HG03378 (cell line): ENCODE data around the gene PLCL1.

Experiments used
- ATAC-seq: cut with Tn5 transposase; IDR thresholded peaks from one replicate; pipeline ENCODE4 v1.9.1; 2021; ENCODE audit warnings: mild to moderate bottlenecking, moderate library complexity; ENCODE audit not compliant: unreplicated experiment

PLCL1 gene

DNA sequence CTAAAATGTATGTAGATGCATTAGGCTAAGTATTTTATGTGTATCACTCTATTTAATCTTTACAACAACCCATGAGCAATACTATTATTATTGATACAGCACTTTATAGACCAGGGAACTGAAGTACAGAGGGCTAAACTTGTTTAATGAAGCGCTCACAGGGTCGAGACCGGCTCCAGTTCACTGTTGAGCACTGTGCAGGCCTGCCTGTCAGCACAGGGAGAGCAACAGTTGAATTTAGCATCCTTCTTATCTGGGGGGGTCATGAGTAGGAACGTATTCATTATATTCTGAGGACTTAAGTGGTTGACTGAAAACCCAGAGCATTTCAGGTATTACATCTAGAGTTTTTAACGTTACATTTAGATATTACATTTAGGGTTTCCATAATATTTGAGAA is 120.1 kb downstream of the PLCL1 start:
- no peak for ATAC-seq

DNA sequence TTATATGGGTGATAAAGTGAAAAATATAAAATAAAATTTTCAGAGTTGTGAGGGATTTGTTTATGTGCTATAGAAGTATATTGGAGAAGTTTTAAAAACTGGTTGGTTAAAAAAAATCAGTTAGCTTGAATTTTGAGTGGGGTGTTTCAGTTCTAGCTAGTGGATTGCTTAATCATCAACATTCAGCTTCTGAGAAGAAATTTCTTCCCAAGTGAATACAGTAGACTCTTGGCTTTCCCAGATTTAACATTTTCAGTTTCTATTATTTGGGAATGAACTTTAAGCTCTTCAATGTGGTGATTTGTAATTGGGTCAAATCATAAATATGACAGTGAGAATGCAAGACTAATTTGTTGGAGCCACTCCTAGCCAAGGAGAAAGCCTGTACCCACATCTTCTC is 120.8 kb downstream of the PLCL1 start:
- no peak for ATAC-seq

GRCh38 chr2:197925976-197926375 is 121.6 kb downstream of the PLCL1 start:
- ATAC-seq: no peak

DNA sequence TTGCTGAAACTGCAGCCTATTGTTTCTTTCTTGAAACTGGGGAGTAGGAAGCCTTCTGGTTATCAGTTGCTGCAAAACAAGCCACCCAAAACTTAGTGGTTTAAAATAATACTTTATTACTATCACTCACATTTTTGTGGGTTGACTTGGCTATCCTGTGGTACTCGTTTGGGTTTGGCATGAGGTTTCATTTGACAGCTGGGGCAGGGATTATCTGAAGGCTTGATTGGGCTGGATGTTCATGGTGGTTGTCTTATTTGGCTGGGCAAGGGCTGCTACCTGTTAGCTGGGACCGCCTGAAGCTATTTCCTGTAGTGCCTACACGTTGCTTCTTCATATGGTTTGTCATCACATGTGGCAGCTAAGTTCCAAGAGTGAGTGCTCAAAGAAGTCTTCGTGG is 122.3 kb downstream of the PLCL1 start:
- ATAC-seq: no peak

DNA sequence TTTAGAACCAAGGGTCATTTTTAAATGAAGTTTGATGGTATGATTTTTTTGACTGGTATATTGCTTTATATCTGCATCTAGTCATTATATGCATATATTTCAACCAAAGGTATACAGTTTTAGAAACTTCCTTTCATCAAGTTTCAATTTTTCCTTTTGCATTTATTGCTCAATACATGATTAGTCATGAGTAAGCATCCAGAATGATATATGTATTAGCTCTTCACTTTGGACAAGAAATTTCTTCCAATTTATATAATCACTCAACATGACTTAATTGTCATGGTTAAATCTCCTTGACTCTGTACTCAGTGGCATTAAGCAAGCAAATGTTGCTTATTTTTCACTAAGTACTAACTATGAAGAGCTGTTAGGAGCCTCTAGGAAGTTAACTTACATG is 123.6 kb downstream of the PLCL1 start:
- ATAC-seq: no peak

DNA sequence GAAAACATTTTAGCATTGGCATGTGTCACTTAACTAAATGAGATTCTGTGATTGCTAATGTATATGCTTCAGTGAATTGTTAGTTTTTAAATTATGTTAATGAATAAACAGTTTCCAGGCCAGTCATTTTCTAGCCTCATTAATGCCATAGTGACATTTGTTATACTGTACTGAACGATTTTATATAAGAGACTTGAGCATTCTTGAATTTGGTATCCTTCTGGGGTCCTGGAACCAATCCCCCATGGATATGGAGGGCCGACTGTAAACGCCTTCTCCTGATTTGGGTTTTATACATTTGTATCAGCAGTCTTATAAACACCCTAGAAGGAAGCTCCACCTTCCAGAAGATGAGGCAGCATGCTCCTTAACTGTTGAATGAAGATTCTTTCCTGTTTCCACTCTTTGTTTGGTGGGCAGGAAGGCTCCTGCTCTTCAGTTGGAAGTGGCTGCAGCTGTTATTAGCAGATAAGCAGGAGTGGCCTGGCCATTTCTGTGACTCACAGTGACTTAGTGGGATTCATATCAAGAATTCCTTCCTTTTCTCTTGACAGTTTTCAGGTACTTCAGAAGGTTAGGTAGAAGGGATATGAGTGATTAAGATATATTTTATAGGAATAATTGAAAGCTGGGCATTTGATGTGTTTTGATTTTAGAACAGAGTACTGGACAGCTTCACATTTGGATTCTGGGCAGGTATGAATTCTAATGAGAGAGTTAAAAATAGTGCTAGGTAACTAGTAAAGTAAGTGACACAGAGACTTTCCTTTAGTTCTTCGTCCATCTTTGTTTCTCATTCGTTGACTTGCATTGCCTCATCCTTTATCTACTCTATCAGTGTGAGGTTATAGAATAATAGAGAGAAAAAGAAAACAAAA is 124.9 kb downstream of the PLCL1 start:
- no peak for ATAC-seq

DNA sequence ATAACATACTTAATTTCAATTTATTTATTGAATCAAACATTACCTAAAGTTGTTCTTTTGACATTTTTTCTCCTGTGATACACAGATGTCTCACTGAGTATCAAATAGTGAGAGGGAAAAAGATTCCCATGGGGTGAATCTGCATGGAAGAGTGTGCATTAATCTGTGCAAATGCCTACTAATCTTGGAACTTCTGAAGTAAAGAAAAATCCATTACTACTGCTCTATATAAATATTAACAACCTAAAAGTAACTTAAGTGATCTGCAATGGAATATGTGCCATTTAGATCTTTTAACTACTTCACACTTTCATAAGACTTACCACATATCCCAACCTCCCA is 125.5 kb downstream of the PLCL1 start:
- no peak for ATAC-seq

DNA sequence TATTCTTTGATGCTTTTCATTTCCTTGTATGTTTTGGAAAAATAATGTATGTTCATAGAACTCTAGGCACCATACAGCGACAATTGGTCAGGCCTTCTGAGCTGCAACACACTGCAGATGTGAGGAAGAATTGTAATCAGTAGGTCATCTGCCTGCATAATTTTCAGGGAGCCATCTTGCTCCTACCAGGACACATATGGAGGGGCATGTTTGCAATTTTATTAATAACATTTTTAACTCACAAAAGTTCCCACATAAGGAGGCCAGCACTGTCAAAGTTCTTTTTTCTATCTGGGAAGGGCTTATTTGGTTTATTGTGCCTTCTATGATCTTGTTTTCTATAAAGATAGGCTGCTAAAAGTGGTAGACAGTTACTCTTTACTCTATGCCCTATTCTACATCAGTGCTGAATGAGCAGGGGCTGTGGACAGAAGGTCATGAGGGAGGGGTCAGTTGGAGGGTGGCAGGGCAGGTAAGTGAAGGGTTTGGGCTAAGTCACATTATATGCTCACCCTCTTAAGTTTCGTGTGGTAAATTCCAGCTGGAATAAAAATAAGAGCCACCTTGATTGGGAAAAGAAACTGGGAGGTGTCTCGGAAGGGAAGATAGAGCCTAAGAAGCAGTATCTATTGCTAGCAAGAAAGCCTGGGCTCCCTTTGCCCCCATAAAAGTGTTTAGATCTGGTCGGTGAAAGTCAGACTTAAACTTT is 126.3 kb downstream of the PLCL1 start:
- ATAC-seq: no peak

DNA sequence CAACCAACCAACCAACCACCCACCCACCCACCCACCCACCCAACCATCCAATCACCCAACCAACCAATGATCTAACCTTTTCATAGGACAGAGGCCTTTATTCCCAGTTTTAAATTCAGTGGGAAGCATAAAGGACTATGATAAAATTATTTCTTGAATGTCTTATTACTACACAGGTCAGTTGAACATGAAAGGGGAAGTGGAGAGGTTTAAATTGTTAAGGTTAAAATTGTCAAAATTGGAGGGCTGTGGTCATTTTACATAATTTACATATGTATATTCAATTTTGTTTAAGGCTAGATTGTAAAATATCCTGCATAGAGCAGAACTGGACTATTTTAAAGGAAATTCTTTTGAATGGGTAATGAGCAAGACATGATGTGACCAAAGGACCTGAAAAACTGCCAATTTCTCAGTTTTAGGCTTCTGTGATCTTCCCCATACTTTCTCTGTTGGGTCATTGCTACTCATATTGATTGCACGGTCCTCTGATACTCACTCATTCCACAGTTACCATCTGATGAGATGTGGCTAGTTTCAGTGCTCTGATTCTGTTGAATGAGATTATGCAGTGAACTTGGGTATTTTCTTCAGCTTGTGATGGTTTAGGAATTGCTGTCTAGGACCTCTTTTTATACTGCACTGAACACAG is 127.4 kb downstream of the PLCL1 start:
- no peak for ATAC-seq

DNA sequence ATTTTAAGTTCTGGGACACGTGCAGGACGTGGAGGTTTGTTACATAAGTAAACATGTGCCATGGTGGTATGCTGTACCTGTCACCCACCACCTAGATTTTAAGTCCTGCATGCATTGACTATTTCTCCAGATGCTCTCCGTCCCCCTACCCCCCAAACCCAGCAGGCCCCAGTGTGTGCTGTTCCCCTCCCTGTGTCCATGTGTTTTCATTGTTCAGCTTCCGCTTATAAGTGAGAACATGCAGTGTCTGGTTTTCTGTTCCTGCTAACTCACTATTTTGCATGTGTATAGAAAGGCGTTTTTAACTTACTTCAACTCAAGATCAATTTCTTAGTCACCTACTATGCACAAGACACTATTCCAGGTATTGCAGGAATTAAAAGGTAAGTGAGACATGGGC is 128.0 kb downstream of the PLCL1 start:
- ATAC-seq: no peak

DNA sequence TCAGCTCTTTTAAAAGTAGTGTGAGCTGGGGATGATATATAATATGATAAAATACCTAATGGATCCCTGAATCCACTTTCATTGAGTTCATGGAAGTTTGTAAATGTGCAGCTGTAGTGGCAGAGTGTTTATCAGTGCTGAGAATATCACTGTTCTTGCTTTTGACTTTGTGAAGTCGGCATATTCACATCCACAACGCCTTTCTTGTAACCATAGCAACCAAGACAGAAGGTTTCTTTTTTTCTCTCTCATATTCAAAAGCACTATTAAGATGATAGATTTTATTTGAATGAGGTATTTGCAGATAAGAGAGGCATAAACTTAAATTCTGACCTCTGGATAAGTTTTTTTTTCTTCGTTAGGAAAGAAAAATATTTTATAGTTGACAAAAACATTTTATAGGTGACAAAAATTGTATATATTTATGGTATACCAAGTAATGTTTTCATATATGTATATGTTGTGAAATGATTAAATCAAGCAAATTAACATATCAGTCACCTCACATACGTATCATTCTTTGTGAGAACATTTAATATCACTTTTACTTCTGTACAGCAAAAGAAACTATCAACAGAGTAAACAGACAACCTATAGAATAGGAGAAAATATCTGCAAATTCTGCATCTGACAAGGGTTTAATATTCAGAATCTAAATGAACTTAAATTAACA is 130.0 kb downstream of the PLCL1 start:
- no peak for ATAC-seq

GRCh38 chr2:197934934-197935289 is 130.5 kb downstream of the PLCL1 start:
- no peak for ATAC-seq

DNA sequence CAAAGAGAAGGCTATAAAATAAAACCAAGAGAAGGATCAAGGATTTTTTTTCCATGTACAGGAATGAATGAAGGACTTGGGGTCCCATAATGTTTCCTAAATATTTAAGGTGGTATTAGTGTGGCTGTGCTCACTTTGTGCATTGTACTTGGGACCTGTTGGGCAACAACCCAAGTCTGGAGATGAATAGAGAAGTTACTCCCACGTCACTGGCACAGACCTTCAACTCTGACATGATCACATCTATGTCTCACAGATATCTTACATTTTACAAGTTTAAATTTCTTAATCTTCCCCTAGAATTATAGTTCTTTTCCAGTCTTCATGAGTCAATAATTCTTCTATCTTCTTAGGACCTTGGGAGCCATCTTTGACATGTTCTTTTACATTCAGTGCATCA is 133.4 kb downstream of the PLCL1 start:
- no peak for ATAC-seq

- ATAC-seq: no peak
Measured at GRCh38 chr2:197938555-197938954, 134.2 kb downstream of the PLCL1 start.

- no peak for ATAC-seq
Measured at GRCh38 chr2:197939787-197940186, 135.4 kb downstream of the PLCL1 start.

- no peak for ATAC-seq
Measured at GRCh38 chr2:197940382-197940781, 136.0 kb downstream of the PLCL1 start.

DNA sequence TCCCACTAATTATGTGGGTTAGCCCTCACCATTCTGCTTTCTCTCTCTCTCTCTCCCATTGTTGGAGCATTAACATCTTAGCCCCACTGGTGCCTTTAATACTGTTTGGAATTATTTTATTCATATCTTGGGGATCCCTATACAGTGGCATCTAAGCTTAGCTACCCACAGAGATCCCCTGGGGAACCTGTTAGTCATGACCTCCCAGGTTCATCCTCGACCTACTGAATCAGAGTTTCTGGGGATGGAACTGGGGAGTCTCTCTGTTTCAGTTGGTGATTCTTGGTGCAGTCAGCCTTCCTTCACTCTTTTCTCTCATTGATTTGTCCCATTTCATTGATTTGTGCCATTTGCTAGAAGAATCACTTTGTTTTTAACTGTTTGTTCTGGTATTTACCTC is 137.3 kb downstream of the PLCL1 start:
- no peak for ATAC-seq

GRCh38 chr2:197943731-197944130 is 139.3 kb downstream of the PLCL1 start:
- no peak for ATAC-seq

- no peak for ATAC-seq
Measured at GRCh38 chr2:197944416-197945096, 140.2 kb downstream of the PLCL1 start.

DNA sequence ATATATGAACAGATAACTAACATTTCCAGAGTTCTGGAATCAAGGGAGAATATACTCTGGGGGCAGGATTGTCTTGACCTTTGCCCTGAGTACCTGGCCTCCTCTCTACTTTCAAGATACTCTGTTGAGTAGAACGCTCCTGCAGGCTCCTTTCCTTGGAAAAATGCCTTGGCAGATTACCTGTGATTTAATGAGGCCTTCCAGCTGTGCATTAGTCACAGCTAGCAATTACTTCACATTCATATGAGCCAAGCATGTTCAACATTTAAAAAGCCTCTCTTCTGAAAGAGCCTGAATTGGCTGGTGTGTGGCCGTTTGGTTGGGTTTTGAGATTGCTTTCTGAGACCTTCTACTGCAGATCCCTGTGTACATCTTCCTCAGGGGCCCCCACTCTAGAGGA is 142.2 kb downstream of the PLCL1 start:
- ATAC-seq: no peak

GRCh38 chr2:197947219-197947757 is 142.9 kb downstream of the PLCL1 start:
- ATAC-seq: no peak
